GM19328 (cell line): ENCODE data around the gene POLN.

Experiments used
- ATAC-seq: cut with Tn5 transposase; IDR thresholded peaks from one replicate; pipeline ENCODE4 v1.9.1; 2021; ENCODE audit warnings: mild to moderate bottlenecking, moderate library complexity; ENCODE audit not compliant: unreplicated experiment

Gene POLN

GRCh38 chr4:2062168-2062807 lies 179.6 kb downstream of the POLN start:
- ATAC-seq, result no peak

GRCh38 chr4:2061186-2062131 lies 180.5 kb downstream of the POLN start:
- no peak for ATAC-seq

- ATAC-seq, result no peak
Observed at GRCh38 chr4:2060611-2061185, 181.2 kb downstream of the POLN start.

DNA sequence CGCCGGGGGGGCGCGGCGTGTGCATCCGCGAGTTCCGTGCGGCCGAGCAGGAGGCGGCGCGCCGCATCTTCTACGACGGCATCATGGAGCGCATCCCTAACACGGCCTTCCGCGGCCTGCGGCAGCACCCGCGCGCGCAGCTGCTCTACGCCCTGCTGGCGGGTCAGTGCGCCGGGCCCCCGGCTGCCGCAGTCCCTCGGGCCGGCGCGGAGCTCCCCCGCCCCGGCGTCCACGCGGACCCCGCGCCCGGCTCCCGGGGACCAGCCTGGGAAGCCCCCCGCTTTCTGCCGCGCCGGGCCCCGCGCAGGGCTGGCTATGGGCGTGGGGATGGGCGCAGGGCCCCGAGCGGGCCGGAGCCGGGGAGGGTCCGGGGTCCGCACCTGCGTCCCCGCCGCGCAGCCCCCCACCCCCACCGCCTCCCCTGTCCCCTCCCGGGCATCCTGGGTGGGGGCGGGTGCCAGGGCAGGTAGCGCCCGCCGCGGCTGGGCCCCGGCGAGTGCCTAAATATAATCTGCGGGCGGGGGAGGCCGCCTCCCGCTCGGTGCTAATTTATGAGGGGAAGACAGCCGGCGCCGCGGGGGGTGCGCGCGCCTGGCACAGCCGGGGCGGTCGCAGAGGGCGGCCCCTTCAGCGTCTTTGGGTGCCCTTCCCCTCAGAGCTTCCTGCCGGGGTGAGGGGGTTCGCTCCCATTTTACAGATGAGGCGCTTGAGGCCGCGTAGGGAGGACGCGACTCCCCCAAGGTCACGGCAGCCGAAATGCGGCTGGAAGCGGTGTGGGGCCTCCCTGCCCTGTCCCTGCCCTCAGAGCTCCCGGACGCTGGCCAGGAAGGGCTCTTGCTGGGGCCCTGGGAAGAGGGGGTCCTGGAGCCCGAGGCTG lies 182.0 kb downstream of the POLN start:
- no peak for ATAC-seq

DNA sequence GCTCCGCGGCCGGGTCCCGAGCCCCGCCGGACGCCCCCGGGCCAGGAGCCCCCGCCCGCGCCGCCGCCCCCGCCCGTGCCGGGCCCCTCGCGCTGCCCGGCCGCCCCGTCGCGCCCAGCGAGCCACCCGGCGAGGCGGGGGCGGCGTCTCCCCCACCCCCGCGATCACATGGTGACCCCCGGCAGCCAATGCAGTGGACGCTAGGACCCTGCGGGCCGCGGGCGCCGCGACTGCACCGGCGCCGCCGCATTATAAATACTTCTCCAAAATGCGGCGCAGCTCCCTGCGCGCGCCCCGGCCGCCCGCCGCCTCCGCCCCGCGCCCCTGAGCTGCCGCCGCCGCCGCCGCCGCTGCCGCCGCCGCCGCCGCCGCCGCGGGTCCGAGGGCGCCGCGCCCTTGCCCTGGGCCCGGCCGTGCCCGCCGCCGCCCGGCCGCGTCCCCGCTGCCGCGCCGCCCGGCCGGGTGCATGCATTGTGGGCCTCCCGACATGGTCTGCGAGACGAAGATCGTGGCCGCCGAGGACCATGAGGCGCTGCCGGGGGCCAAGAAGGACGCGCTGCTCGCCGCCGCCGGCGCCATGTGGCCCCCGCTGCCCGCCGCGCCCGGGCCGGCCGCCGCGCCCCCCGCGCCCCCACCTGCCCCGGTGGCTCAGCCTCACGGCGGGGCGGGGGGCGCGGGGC lies 182.7 kb downstream of the POLN start, which contains the start of gene NAT8L:
Gene NAT8L, plus strand, starts transcription at position 282 of the 680 bp plus-strand sequence. Its CDS starts 185 bp downstream, at position 467.
- ATAC-seq, result no peak

GRCh38 chr4:2058264-2059045 lies 183.5 kb downstream of the POLN start:
- no peak for ATAC-seq

DNA sequence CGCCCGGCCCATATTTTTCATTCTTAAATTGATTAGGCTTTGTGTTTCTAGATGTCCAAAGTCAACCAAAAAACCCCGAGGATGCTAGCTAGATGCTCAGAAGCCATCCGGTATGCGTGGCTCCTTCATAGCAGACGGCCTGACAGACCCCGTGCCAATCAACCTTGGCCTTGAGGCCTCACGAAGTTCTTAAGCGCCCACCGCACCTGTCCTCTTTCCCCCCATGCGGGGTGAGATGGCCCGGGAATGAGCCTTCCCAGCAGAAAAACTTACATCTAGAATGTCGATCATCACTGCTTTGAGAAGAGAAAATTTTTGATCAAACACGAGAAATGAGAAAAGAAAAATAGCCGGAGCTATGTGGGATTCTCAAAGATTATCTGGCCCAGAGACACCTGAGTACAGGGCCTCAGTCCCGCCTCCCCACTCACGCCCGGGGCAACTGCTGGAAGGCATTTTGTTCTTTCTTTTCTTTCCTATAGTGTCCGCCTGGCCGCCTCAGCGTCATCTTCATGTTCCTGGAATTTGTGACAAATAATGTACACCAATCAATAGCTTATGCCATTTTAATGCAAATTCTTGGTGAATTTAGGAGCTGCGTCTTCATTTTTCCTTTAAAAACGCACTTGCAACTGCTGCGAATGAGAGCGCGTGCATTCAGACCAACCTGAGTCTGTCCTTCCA lies 184.4 kb downstream of the POLN start:
- ATAC-seq, result no peak

DNA sequence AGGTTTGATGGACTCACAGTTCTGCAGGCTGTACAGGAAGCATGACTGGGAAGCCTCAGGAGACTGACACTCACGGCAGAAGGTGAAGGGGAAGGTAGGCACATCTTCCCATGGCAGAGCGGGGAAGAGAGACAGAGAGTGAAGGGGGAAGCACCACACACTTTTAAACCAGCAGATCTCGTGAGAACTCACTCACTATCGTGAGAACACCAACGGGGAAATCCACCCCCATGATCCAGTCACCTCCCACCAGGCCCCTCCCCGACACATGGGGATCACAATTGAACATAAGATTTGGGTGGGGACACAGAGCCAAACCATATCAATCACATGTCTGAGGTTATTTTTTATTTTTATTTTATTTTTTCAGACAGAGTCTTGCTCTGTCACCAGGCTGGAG lies 187.7 kb downstream of the POLN start:
- no peak for ATAC-seq

DNA sequence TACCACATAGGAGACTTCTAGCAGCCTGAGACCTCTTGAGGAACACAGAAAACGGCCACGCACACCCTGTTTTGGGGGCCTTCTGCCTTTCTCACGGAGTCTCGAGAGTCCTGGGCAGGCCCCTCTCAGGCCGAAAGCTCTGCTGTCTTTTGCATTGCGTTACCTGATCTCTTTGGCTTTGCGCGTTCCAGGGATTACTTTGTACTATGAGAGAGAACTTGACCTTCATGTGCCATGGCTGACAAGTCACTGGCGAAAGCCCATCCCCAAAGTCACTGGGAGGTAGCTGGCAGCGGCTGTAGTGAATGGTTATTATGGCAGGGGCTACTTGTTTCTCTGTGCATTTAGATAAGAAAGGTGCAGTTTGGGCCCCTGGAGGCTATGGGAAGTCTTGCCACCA lies 190.8 kb downstream of the POLN start:
- no peak for ATAC-seq

DNA sequence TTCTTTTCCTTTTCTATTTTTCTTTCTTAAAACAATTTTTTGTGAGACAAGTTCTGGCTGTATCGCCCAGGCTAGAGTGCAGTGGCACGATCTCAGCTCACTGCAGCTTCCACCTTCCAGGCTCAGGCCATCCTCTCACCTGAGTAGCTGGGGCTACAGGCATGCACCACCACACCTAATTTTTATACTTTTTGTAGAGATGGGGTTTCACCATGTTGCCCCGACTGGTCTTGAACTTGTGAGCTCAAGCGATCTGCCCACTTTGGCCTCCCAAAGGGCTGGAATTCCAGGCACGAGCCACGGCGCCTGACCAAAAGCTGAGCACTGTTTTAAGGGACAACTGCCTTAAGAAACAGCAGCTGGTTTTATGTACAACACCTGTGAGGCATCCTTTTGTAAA lies 192.1 kb downstream of the POLN start:
- ATAC-seq, result no peak

DNA sequence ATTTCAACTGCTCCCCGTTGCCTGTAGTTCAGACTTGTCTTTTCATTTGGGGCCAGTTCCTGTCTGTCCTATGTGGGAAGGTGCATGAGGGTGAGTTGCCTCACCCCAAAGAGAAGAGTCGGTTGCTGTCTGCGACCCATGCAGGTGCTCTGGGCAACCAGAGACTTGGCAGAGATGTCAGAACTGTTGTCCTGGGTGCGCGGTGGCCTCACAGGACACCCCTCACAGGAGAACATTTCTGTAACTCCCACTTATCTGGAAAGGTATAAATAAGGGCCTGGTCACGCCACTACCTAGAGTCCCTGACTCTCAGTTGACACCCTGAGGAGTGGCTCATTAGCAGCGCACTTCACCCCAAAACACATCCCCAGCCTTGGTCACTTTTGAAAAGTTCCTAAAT lies 192.5 kb downstream of the POLN start:
- ATAC-seq, result no peak

DNA sequence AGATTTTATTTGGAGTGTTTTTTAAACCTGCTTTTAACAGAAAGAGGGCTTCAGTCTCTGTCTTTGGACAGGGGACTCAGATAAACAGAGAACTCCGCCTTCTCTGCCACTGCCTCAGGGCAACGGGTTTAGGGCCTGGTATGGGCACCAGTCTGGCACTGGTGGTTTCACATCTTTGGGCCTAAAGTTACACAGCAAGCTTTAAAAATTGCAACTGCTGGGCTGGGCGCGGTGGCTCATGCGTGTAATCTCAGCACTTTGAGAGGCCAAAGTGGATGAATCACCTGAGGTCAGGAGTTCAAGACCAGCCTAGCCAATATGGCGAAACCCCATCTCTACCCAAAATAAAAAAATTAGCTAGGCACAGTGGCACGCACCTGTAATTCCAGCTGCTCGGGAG lies 193.1 kb downstream of the POLN start:
- no peak for ATAC-seq

DNA sequence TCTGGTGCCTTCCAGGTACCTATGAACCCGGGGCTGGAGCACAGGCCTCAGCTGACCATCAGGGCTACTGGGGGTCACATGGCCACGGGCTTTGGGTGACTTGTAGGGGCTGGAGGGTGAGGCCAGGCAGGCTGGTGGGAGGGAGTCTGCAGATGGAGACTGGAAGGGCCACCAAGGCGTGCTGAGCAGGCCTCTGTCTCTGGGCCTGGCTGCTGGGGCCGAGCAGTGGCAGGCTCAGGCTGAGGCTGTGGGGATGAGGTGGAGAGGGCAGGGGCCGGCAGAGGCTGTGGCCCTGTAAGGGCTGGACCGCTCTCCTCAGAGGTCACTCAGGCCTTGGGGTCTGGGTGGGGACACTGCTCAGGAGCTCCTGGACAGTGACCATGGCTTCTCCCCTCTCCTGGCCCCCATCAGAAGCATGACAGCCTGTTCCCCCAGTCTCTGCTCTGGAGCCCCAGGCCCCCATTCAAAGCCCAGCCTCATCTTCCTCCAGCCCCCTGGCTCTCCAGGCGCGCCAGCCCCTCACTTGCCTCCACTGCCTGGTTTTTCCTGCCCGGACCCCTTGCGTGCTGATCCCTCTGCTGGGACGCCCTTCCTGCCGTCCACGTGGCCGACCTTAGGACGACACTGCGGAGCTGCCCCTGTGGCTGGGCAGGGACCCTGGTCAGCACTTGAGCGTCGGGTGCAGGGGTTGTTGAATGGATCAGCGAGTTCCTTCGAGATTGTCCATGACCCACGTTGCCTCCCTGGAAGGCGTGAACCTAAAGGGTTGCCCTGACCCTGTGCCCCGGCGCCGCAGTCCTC lies 193.9 kb downstream of the POLN start:
- ATAC-seq, result no peak

- ATAC-seq, result no peak
Observed at GRCh38 chr4:2047031-2047660, 194.8 kb downstream of the POLN start.

DNA sequence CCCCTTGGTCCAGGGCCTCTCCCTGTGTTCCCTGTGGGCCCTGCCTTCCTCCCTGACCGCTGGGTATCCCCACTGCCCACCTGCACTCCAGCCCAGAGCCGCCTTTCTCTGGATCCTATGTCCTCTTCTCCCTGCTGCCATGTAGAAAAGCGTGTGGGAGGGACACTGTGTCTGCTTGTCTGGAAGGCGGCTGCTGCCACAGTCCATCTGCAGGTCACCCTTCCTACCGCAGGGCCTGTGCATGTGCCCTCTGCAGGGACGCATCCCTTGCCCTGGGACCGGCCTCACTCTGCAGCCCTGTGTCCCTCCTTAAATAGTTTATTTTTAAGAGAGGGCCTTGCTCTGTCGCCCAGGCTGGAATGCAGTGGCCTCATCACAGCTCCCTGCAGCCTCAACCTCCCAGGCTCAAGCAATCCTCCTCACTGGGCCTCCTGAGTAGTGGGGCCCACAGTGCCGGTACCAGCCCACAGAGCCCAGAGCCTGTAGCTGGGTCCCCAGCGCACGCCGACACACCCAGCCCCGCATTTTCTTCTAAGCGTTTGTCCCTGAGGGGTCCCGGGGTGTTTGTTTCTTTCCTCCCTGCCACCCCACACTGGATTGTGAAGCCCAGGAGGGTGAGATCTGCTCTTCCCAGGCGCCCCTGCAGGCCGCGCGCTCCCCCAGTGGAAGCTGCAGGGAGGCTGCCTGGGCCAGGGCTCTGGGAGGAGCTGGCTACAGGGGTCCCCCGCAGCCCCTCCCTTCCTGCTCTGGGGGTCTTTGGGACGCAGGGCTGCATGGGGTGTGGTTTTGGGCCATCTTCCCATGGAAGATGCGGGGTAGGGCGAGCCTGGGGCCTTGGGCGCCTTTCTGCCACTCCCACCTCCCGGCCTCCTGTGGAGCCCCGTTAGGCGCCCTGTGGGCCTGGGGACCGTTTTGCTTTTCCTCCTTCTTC lies 195.6 kb downstream of the POLN start:
- ATAC-seq, result no peak

DNA sequence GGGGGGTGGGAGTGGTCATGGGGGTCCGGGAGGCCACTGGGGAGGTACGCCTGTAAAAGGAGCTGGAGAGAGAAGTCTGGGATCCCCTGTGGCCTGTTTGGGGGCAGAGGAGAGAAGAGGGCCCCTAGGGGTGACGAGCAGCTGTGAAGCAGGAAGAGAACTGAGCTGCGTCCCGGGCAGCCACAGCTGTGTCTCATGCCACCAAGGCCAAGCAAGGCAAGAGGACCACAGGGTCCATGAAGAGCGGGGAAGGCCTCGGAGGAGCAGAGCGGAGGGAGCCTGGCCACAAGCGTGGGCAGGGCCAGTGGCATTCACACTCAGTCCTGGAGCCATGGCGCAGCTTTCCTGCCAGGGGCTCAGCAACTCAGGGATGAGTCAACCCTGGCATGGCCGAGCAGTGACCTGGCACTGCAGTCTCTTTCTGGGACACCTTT lies 196.4 kb downstream of the POLN start:
- no peak for ATAC-seq
